ENCODE data around the gene MDC1.
A peak's percentile ranks its signal among the peaks of the same experiment; 100 is the strongest.

MDC1 gene

DNA sequence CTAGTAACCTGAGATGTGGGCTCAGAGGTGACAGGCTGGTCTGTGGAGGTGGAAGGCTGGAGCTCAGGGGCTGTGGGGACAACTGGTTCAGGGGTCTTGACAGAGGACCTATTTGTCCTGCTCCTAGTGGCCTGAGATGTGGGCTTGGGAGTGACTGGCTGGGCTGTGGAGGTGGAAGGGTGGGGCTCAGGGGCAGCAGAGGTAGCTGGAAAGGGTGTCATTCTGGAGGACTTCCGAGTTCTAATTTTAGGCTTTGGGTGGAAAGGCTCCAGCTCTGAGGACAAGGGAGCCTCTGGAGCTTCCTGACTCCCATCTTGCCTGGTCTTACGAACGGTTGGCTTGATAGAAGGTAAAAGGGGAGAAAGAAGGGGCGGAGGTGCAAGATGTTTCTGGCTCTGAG, 11.5 kb downstream of the MDC1 start:
- DNase-seq = no peak

DNA sequence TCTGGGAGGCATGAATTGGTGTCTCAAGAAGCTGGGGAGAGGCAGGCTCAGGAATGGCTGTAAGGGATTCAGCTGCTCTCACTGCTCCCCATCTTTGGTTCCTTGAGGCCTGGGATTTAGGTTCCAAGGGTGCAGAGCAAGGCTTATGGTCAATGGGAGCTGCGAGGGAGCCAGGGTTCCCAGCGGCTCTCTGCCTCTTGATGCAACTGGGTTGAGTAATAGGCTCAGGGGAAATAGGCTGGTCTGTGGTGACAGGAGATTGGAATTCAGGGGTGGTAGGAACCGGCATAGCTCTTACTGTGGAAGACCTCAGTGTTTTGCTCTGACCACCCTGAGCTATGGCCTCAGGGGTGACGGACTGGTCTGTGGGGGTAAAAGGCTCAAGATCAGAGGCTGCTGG, 13.3 kb downstream of the MDC1 start:
- DNase-seq = peak in 1 of 4 experiments; percentile 45

DNA sequence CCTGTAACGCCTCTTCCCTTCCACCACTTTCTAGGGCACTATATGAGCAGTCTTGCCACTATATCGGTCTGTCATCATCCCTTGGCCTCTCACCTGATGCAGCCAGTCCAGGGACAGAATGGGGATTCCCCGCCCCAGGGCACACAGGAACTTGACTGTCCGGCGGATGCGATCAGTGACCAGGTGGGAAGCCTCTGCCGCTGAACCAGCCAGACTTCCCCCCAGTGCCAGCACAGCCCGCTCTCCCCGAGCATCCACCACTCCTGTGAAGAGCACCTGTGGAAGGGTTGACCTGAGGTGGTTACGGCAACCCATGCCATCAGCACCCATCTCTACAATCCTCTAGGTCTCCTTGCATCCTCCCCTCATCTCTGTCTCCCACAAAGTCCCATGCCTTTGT, 14.1 kb downstream of the MDC1 start:
- DNase-seq = no peak

DNA sequence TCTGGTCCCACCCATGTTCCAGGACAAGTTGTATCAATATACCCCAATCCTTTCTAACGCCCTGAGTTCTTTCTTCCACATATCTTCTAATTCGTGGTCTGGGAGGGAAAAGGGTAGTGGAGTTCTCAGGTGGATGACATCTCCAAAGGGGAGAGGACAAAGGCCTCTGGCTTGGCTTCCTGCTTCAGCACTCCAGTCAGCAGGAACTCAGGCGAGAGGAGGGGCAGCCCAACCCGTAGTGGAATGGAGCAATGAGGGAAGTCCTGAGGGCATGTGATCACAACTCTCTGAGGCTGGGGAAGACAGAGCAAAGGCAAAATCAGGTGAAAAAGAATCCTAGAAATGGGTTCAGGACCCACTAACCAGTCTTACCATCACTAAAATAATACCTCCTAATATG, 16.7 kb downstream of the MDC1 start:
- DNase-seq = peak; percentile 56 to 85 (median 80)

DNA sequence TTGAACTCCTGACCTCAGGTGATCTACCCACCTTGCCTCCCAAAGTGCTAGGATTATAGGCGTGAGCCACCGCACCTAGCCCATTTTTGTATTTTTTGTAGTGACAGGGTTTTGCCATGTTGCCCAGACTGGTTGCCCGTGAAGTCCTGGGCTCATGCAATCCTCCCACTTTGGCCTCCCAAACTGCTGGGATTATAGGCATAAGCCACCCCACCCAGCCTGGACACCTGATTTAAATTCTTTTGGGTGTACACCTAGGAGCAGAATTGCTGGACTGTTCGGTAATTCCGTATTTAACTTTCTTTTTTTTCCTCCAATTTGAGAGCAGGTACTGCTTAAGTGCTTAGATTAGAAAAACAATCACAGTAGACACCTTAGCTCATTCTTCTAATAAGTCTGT, 20.6 kb downstream of the MDC1 start:
- DNase-seq = no peak

DNA sequence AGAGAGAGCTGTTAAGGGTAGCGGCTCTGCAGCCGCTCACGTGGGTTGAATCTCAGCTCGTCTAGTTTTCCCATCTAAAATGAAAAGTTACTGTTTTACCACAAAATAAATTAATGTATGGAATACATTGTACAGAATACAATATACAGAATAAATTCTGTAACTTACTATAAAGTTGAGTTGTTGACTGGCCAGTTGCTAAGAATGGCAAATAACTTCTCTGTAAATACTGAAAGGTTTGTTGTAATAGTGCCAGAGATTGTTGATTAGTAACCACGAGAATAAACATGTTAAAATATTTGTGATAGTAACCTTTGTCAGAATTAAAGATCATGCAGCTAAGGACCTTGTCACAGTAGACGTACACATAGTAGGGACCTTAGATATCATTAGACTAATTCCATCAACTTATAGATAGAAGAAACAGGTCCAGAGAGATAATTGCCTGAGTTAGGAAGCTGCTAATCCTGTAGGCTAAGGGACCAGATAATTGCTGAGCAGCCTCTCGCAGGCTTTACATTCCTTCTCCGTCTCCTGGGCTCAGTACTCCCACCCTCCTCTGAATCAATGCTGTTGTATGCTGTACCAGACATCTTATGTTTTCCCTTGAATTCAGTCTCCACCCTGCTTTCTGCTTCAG, 25.8 kb downstream of the MDC1 start:
- DNase-seq = no peak

DNA sequence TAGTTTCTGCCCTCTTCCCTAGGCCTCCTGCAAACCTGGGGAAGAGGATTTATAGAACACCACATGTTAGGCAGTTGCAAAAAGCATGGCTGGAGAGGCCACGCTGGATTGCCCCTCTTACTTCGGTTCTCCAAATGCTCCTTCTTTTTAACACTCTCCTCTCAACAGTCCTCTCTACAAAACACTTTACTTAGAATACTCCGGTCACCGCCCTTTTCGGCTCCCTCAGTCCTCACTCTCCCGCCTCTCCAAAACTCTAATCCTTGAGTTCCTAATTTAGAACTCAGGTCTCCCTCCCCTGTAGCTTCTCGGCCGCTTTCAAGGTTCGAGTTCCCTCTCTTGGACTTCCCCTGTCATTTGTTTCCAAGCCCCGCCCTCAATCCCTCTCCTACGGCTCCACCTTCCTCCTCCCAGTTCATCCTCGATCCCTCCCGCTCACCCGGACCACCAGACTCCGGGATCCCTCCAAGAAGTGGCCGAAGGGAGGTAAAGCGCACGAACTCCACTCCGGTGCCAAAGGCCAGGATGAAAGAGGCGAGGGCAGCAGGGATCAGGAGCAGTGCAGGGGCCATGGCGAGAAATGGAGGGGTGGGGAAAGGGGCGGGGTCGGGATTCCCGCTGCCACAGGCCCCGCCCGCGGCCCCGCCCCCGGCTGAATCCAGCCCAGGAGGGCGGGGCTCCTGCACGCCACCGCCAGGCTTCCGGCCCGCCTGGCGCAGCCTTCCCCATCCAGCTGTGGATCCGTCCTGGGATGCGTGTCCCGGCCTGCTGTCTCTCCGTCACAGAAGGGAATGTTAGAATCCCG, 26.5 kb downstream of the MDC1 start, which contains the start of gene NRM:
Gene NRM (minus strand): TSS at position 582 of the 805 bp plus-strand sequence. CDS start 10 bp downstream, at position 572.
- peak; percentile 88 to 96 (median 94) for DNase-seq

DNA sequence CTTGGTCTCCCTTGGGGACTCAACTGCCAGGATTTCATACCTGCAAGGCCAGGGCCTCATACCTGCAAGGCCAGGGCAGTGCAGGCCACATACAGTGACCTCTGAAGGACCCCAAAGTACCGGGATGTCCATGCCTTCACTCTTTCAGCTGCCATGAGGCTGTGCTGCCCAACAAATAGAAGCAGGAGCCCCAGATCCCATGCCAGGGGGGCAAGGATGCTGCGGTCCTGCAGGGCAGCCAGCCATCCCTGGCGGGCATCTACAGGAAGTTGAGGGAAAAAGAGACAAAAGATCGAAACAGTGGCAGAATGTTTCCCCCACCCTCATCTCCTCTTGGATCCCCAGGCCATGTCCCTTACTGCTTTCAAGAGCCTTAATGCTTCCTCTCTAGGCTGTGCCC, 27.1 kb downstream of the MDC1 start:
- no peak for DNase-seq

DNA sequence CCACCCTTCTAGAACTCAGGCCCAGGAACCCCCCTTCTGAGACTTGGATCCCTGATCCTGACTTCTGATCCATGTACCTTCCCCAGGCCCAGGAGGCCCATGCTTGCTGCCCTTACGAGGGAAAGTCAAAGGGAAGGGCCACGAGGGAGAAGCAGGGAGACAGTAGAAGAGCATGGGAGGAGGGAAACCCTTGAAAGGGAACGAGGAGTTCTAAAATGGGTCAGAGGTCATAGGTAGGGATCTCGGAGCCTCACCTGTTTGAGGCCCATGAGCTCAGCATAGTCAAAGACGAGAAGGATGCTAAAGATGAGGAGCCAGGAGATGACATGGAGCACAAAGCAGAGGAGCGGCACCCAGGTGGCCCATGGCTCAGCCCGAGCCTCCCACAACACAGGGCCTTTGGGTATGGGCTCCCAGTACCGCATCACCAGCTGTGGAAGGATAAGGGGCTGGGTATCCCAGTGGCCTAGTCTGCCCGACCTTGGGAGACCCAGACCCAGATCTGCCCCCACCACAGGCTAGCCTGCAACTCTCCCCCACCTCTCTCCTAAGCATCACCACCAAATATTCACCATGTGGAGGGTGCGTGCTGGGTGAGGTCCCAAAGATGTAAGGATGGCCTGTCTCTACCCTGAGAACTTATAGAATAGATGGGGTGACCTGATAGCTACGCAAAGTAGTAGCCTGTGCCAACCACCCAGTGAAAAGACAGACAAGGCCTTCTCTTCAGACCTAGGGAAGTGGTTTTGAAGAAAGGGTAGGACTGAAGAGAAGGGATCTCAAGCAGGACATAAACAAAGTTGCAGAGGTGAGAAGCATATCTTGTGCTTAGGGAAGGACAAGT, 27.8 kb downstream of the MDC1 start:
- DNase-seq = no peak

DNA sequence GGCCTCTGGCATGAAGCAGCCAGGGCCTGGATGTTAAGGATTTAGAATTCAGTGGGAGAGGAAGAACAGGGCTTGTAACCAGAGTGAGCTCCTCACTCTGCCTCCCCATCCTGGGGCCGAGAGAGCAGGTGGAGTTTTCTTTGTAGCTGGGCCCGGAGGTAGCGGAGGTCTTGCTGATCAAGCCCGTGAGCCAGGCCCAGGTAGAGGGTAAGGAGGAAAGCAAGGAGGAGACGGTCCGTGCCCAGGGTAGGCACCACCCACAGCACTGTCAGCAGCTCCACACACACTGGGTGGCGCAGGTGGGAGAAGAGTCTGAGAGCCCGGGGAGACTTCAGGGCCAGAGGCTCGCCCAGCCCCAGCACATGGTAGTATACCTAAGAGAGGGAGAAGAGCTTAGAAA, 28.5 kb downstream of the MDC1 start:
- no peak for DNase-seq

DNA sequence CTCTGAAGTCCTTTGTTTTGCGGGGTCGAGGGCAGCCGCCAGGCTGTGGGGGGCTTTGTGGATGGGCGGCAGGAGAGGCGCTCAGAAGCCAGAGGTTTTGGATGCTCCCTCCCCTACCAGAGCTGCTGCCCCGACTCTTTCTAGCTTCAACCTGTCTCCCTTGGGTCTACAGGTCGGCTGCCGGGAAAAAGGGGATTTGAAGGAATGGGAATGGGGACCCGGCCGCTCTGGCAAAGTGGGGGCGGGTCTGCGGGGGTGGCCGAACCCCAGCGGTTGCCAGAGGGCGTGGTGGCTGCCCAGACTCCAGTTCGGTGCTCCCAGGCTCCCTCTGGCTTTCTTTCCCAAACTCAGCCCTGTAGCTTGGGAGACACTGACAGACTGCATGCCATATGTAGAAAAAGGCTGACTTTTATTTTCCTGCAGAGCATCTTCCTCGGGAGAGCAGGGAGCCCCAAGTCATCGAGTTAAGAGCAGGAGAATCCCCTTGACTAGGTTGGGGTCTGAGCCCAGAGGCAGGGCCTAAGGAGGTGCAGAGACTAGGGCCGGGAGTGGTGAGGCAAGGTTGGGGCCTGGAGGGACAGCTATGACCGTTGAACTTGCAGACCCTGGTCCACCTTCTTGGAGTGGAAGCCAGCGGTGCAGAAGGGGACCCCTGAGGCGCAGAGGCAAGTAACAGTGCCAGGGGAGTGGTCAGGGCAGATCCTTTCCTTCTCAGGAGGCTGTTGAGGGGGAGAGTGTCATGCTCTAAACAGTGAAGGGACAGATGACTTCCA, 29.2 kb downstream of the MDC1 start:
- peak in 2 of 4 experiments; percentile 32 to 49 for DNase-seq

DNA sequence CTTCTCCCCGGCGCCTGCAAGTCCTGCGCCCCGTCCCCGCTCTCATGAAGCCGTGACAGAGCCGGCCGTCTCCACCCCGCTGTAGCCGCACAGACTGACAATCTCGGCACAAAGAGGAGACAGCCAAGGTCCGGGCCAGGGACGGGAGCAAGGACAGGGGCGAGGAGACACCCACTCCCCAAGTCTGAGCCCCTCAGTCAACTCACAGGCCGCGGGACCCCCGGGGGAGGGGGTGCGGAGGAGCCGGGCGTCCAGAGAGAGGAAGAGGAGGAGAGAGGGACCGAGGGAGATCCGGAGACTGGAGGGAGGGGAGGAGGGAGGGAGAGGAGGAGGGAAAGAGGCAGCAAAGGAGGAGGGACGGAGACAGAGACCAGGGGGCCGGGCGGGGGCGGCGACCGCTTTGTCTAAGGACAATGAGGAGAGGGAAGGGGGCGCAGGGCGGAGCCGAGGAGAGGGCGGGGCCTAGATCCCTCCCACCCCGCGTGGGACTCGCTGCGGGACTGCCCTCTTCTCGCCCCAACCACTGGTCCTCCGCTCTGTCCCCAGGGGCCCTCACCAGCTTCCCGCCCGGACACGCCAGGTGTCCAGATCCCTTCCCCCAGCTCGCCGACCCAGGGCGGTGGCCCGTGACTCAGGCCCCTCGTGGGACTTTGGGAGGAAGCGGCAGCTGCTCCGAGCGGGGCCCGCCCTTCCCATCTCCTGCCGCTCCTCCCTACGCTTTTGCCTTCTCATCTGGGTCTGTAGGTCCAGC, 30.0 kb downstream of the MDC1 start:
- DNase-seq = peak; percentile 93 to 97 (median 96)

DNA sequence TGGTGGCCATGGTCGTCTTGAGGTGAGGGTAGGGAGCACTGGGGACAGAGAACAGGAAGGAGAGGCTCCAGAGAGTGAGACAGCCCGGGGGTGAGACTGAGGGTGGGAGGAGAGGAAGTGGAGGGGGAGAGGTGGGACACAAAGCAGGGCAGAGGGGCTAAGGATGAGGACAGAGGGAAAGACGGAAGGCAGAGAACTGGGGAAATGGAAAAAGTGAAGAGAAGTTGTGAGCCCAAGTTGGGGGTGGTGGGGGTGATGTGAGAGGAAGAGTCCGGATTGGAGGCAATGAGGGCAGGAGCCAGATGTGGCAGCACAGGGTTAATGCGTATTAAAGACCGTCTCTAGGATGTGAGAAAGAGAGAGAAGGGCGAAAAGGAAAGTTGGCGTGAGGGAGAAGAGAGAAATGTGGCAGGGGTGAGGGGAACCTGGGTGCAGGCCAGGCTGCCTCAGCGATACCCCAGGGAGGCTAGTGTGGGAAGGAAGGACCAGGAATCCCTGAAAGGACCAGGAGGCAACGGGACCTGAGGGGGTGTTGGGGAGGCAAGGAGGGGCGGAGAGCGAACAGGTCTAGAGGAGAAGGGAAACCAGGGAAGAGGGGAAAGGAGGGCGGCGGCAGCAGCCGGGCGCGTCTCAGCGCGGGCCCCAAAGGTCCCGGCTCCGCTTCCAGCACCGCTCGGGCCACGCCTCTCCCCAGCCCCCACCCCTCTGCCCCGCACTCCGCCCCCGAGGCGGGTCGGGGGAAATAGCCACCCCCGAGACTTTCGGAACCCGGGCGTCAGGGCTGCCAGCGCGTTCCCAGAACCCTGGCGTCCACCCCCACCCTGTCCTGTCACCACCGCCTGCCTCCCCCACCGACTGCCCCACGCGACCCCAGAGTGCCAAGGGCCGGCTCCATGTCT, 30.8 kb downstream of the MDC1 start, which contains the start of gene PPP1R18:
Gene PPP1R18 (minus strand): TSS at position 637 of the 899 bp plus-strand sequence. CDS start 627 bp downstream, at position 10.
- DNase-seq = peak; percentile 68 to 93 (median 84)

DNA sequence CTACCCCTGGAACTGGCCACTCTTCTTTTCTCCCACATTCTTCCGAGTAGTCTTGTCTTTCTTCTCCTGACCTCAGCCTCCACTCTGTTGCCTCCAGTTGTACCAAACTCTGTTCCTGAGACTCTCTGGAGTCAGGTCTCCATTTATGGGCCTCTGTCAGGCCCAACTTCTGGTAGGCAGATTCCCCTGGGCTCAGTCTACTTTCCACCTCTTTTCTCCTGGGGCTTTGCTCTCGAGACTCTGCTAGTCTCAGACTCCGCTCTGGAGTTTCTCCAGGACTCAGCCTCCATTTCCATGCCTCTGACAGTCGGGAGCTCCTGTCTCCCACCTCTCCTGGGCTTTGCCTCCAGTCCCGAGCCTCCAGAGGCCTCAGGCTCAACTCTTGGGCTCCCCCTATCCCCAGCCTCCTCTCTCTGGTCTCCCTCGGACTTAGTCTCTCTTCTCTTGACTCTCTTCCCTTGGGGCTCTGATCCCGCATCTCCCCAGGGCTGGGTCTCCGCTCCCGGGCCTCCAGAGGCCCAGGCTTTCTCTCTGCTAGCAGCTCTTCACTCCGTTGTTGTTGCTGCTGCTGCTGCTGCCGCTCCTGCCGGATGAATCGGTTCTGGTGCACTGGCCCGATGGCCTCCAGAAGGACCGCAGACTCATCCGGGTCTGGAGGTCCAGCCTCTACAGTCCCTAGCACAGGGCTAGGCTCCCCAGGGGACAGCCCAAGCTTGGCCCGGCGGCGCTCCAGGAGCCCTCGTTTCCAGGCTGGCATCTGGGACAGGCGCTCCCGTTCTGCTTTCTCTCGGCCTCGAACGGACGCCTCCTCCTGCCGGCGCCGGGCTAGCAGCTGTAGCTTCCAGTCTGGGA, 31.7 kb downstream of the MDC1 start:
- peak; percentile 26 to 63 (median 50) for DNase-seq

DNA sequence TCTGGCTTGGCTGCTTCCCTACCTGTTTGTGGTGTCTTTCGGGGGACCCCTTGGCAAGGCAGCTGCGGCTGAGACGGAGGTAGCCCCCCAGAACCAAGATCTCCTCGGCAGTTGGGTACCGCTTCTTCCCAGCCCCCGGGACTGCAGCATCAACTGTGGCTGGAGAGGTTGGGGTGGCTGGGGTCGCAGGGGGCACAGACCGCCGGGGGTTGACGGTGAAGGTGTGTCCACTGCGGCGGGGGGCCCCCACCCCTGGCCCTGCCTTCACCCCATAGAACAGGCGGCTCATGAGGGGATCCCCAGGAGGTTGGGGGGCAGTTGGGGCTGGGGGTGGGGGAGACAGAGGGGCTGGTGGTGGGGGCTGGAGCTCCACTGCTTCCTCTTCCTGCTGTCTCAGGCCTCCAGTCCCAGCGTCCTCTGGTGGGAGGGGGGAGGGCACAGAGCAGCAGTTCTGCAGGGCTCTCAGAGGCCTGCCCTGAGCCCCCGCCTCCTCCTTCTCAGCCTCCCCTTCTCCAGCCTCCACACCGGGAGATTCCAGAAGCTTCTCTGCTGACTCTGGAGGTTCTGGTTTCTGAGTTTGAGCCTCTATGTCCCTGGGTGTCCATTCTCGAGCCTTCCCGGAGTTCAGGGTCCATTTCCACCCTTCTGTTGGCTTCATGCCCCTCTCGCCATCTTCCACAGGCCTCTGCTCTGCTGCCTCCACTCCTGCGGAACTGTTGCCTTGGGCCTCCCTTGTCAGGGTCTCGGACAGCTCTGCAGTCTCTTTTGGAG, 32.5 kb downstream of the MDC1 start:
- peak; percentile 62 to 89 (median 82) for DNase-seq

DNA sequence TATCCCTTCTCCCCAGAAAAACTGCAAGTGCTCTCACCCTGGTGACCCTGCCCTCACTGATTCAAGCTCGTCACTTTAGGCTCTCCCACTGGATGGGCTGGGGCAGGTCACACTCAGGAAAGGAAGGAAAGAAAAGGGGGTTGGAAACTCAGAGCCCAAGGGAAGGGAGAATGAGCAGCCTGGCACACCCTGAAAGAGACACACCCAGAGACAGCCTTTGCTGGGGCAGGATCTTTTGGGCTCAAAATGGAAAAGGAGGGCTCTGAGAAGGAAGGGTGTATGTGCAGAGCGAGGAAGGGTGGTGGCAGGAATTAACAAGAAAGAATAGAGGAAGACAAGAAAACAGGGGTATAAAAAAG, 33.1 kb downstream of the MDC1 start:
- DNase-seq = peak in 1 of 4 experiments; percentile 26

DNA sequence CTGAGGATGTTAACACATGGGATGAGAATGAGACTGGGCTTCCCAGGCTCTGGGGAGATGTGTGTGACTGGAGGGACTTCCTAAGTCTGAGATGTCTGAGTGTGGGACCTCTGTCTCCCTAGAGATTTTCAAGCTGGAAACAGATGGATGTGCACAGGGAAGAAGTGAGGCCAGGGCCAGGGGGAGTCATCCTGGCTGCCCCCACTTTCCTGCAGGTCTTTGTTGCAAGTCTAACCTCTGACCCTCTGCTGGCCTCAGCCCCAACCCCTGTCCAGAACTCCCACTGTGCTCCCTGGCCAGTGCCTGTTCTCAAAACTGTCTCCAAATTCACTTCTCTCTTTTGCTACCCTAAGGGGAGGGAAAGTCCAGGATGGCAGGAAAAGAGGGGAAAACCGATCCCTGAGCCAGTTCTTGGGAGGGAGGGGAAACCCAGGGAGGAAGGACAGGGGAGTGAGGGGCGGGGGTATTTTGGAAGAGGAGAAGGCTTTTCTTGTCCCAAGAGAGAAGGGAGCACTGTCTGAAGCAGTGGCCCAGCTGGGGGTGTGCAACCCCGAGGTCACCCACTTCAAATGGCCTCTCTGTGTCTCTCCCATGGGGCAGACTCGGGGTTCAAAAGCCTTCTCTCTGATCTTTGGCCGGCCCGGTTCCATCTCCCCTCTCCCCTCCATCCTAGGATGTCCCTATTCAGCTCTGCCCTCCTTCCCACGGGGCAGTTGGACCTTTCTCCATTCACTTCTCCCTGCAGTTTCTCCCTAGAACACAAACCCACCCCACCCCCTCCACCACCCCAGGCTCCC, 33.7 kb downstream of the MDC1 start:
- peak; percentile 21 to 59 (median 54) for DNase-seq

Measured in suppressor macrophage (primary cell).